ENCODE measurements around the gene RASGRP1. TPM values are rescaled to one million over a fixed set of nuclear protein-coding genes. Genes with fewer than 3 reads are reported as not detected.

The RASGRP1 gene
- total and polyA plus RNA-seq, 2 donors (not counting 1 experiment from before 2014, with no cell fraction given), result 17.7 to 24.7 TPM

DNA sequence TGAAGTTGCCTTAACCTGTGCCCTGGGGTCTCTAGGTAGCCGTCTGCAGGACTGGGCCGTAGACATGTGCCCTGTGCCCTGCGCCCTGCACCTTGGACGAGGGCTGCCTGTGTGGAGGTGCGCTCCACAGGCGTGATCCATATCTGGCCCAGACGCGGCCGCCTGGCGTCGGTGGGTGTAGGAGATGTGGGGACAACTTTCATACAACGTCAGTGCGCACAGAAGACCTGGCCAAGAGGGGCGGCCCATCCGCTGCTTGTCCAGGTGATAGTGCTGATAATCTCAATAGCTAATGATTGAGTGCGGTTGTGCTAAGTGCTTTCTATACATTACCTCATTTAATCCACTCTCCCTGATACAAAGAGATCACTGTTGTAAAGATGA lies 665 bp upstream of the RASGRP1 start:
- peaks cover 54% of the 10 kb centered on the region for H3K4me1 Mint-ChIP-seq
- intact Hi-C loops (cut with micrococcal nuclease), result loop anchor here (2.0 kb wide), 2 partner anchors 46 to 126 kb away; no protein-coding TSS in a partner anchor
- DNase-seq (no peak), ATAC-seq (ENCODE audit: low read depth) (no peak)
- Histone ChIP-seq H3K36me3 (replicated peaks in 1 of 2; ENCODE audit: control extremely low read depth in 1 of 2, control insufficient read depth in 1 of 2, extremely low read depth in 1 of 2, insufficient read depth in 2 of 2, low read length in 1 of 2) (no peaks in the 10 kb centered on the region), H3K4me2 (replicated peaks; ENCODE audit: low read depth, low read length, poor library complexity, severe bottlenecking) (peak overlapping the region; percentile 89), H3K4me3 (ENCODE audit: control extremely low read depth in 1 of 5, extremely low read depth in 1 of 5, insufficient read depth in 1 of 5, low read depth in 2 of 5, low read length in 4 of 5) (peak overlapping the region in 4 of 5 experiments; percentile 58 to 85 (median 79)), H3K27ac (ENCODE audit: low read length in 2 of 2) (peak overlapping the region; percentile 64 to 88), H2AFZ (ENCODE audit: insufficient read depth, low read depth, low read length, poor library complexity, severe bottlenecking) (peak overlapping the region; percentile 83), H3K4me1 (ENCODE audit: control insufficient read depth in 2 of 2, insufficient read depth in 2 of 2, low read length in 2 of 2) (peaks cover 36% of the 10 kb centered on the region in 2 donors), H3K79me2 (ENCODE audit: control insufficient read depth, insufficient read depth, low read length) (peaks cover 41% of the 10 kb centered on the region), H3K27me3 (replicated peaks in 1 of 4; ENCODE audit: control extremely low read depth in 1 of 4, control insufficient read depth in 3 of 4, insufficient read depth in 4 of 4, low read length in 3 of 4) (no peaks in the 10 kb centered on the region), H3K9me3 (ENCODE audit: control extremely low read depth in 1 of 3, control insufficient read depth in 2 of 3, insufficient read depth in 1 of 3, low read length in 2 of 3) (no peaks in the 10 kb centered on the region), H3K9ac (ENCODE audit: low read length) (peak overlapping the region; percentile 79), H4K20me1 (ENCODE audit: control insufficient read depth, insufficient read depth, low read length, poor library complexity, severe bottlenecking) (peaks cover 5% of the 10 kb centered on the region)
- TF ChIP-seq EZH2 (IDR thresholded peaks at IDR 0.05; ENCODE audit: borderline replicate concordance, insufficient read depth, low read depth, low read length, poor library complexity, severe bottlenecking), result no peak
- TF ChIP-seq, protein P1, sequence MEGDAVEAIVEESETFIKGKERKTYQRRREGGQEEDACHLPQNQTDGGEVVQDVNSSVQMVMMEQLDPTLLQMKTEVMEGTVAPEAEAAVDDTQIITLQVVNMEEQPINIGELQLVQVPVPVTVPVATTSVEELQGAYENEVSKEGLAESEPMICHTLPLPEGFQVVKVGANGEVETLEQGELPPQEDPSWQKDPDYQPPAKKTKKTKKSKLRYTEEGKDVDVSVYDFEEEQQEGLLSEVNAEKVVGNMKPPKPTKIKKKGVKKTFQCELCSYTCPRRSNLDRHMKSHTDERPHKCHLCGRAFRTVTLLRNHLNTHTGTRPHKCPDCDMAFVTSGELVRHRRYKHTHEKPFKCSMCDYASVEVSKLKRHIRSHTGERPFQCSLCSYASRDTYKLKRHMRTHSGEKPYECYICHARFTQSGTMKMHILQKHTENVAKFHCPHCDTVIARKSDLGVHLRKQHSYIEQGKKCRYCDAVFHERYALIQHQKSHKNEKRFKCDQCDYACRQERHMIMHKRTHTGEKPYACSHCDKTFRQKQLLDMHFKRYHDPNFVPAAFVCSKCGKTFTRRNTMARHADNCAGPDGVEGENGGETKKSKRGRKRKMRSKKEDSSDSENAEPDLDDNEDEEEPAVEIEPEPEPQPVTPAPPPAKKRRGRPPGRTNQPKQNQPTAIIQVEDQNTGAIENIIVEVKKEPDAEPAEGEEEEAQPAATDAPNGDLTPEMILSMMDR (IDR thresholded peaks at IDR 0.05), result no peak
- H3K27ac Mint-ChIP-seq, result peak overlapping the region; percentile 84
- ChIA-PET CTCF (interaction anchor here (1.1 to 9.9 kb wide), 5 partner anchors 85 to 134 kb away, joined by 3 to 546 read pairs (median 71); no protein-coding TSS in a partner anchor), POLR2A (interaction anchor here (1.7 kb wide), 1 partner anchor 123 kb away, joined by 4 read pairs; no protein-coding TSS in a partner anchor)
- no peaks in the 10 kb centered on the region for H3K9me3 Mint-ChIP-seq (ENCODE audit: insufficient read depth)
- peak overlapping the region; percentile 83 for H3K4me3 Mint-ChIP-seq
- 80% methylated on average over 10 of the region's 16 CpGs for WGBS (ENCODE audit: insufficient coverage)
- H3K27me3 Mint-ChIP-seq, result no peaks in the 10 kb centered on the region

All from B cell (primary cell).